Skeletal muscle satellite cell (primary cell): ENCODE measurements around the gene TEKTIP1.

Experiments used
- H3K27me3 ChIP-seq: 2 replicates; pipeline ENCODE4 v1.7.0; 2013; ENCODE audit warnings: low read length; ENCODE audit not compliant: control insufficient read depth, insufficient read depth
- H3K36me3 ChIP-seq: 2 replicates; pipeline ENCODE4 v1.7.0; 2013; ENCODE audit warnings: mild to moderate bottlenecking, control low read depth, low read length; ENCODE audit not compliant: insufficient read depth
- H3K4me1 ChIP-seq: 2 replicates; pipeline ENCODE4 v1.7.0; 2013; ENCODE audit warnings: low read length; ENCODE audit not compliant: control insufficient read depth, insufficient read depth
- H3K4me2 ChIP-seq: 2 replicates; pipeline ENCODE4 v1.7.0; 2013; ENCODE audit warnings: mild to moderate bottlenecking, low read length
- H3K4me3 ChIP-seq: 2 replicates; pipeline ENCODE4 v1.7.0; 2013; ENCODE audit warnings: low read length
- H3K9ac ChIP-seq: 2 replicates; pipeline ENCODE4 v1.7.0; 2013; ENCODE audit warnings: mild to moderate bottlenecking, low read depth, low read length, moderate library complexity
- H3K9me3 ChIP-seq: replicated peaks from 2 replicates; pipeline ENCODE4 v1.7.0; 2013; ENCODE audit warnings: mild to moderate bottlenecking, control low read depth, low read length

TEKTIP1 gene

GRCh38 chr19:3509566-3509989, 29.4 kb upstream of the TEKTIP1 start:
- peaks cover 43% of the 10 kb centered on the region for H3K4me1 ChIP-seq
- no peak overlapping the region for H3K4me3 ChIP-seq
- H3K36me3 ChIP-seq = peaks cover 30% of the 10 kb centered on the region
- H3K27me3 ChIP-seq = no peaks in the 10 kb centered on the region
- no peaks in the 10 kb centered on the region for H3K9me3 ChIP-seq
- H3K4me2 ChIP-seq = no peak overlapping the region
- H3K9ac ChIP-seq = no peak overlapping the region

GRCh38 chr19:3510727-3511126, 28.2 kb upstream of the TEKTIP1 start:
- Histone ChIP-seq H3K27me3 (no peaks in the 10 kb centered on the region), H3K9ac (no peak overlapping the region), H3K36me3 (peaks cover 30% of the 10 kb centered on the region), H3K4me1 (peaks cover 43% of the 10 kb centered on the region), H3K9me3 (no peaks in the 10 kb centered on the region), H3K4me3 (no peak overlapping the region), H3K4me2 (no peak overlapping the region)

- no peak overlapping the region for H3K4me3 ChIP-seq
- H3K4me2 ChIP-seq = no peak overlapping the region
- no peaks in the 10 kb centered on the region for H3K9me3 ChIP-seq
- H3K36me3 ChIP-seq = peaks cover 30% of the 10 kb centered on the region
- H3K4me1 ChIP-seq = peaks cover 51% of the 10 kb centered on the region
- no peaks in the 10 kb centered on the region for H3K27me3 ChIP-seq
- H3K9ac ChIP-seq = no peak overlapping the region
These were observed 27.3 kb upstream of the TEKTIP1 start for GRCh38 chr19:3511506-3512251.

- Histone ChIP-seq H3K4me3 (no peak overlapping the region), H3K9me3 (no peaks in the 10 kb centered on the region), H3K36me3 (peaks cover 30% of the 10 kb centered on the region), H3K4me2 (no peak overlapping the region), H3K9ac (no peak overlapping the region), H3K27me3 (no peaks in the 10 kb centered on the region), H3K4me1 (peaks cover 45% of the 10 kb centered on the region)
These were observed 26.3 kb upstream of the TEKTIP1 start for GRCh38 chr19:3512562-3513228.

- Histone ChIP-seq H3K9ac (no peak overlapping the region), H3K9me3 (no peaks in the 10 kb centered on the region), H3K4me3 (no peak overlapping the region), H3K4me2 (no peak overlapping the region), H3K4me1 (peaks cover 41% of the 10 kb centered on the region), H3K27me3 (no peaks in the 10 kb centered on the region), H3K36me3 (peaks cover 30% of the 10 kb centered on the region)
These were observed 25.5 kb upstream of the TEKTIP1 start for GRCh38 chr19:3513229-3514140.

GRCh38 chr19:3514930-3515329, 24.0 kb upstream of the TEKTIP1 start:
- Histone ChIP-seq H3K4me2 (no peak overlapping the region), H3K9ac (no peak overlapping the region), H3K4me3 (no peak overlapping the region), H3K9me3 (no peaks in the 10 kb centered on the region), H3K27me3 (no peaks in the 10 kb centered on the region), H3K36me3 (peaks cover 32% of the 10 kb centered on the region), H3K4me1 (peaks cover 27% of the 10 kb centered on the region)

- Histone ChIP-seq H3K4me2 (no peak overlapping the region), H3K36me3 (peaks cover 28% of the 10 kb centered on the region), H3K4me1 (peaks cover 25% of the 10 kb centered on the region), H3K9ac (no peak overlapping the region), H3K27me3 (no peaks in the 10 kb centered on the region), H3K9me3 (no peaks in the 10 kb centered on the region), H3K4me3 (no peak overlapping the region)
These were observed 23.0 kb upstream of the TEKTIP1 start for GRCh38 chr19:3515891-3516422.

- H3K4me1 ChIP-seq = peaks cover 25% of the 10 kb centered on the region
- H3K9ac ChIP-seq = no peak overlapping the region
These were observed 22.2 kb upstream of the TEKTIP1 start for GRCh38 chr19:3516675-3517207.

GRCh38 chr19:3517638-3518037, 21.3 kb upstream of the TEKTIP1 start:
- H3K4me1 ChIP-seq = peaks cover 25% of the 10 kb centered on the region
- H3K27me3 ChIP-seq = no peaks in the 10 kb centered on the region
- H3K9me3 ChIP-seq = no peaks in the 10 kb centered on the region
- H3K36me3 ChIP-seq = peaks cover 19% of the 10 kb centered on the region
- no peak overlapping the region for H3K4me3 ChIP-seq
- no peak overlapping the region for H3K4me2 ChIP-seq
- no peak overlapping the region for H3K9ac ChIP-seq

More at GRCh38 chr19:3516675-3517207, 22.2 kb upstream of the TEKTIP1 start:
- Histone ChIP-seq H3K27me3 (no peaks in the 10 kb centered on the region), H3K4me2 (no peak overlapping the region), H3K9me3 (no peaks in the 10 kb centered on the region), H3K4me3 (no peak overlapping the region), H3K36me3 (peaks cover 24% of the 10 kb centered on the region)

GRCh38 chr19:3518255-3518654, 20.7 kb upstream of the TEKTIP1 start:
- Histone ChIP-seq H3K9ac (no peak overlapping the region), H3K4me3 (no peak overlapping the region), H3K9me3 (no peaks in the 10 kb centered on the region), H3K36me3 (peaks cover 18% of the 10 kb centered on the region), H3K4me1 (peaks cover 25% of the 10 kb centered on the region), H3K27me3 (no peaks in the 10 kb centered on the region), H3K4me2 (no peak overlapping the region)

GRCh38 chr19:3518659-3519058, 20.3 kb upstream of the TEKTIP1 start:
- H3K9me3 ChIP-seq = no peaks in the 10 kb centered on the region
- H3K4me3 ChIP-seq = no peak overlapping the region
- H3K4me2 ChIP-seq = no peak overlapping the region
- H3K9ac ChIP-seq = no peak overlapping the region
- H3K4me1 ChIP-seq = peaks cover 22% of the 10 kb centered on the region
- H3K36me3 ChIP-seq = peaks cover 19% of the 10 kb centered on the region
- no peaks in the 10 kb centered on the region for H3K27me3 ChIP-seq
